K562 (cell line): ENCODE data around the gene TKT. TPM values are rescaled to one million over a fixed set of nuclear protein-coding genes. Genes with fewer than 3 reads are reported as not detected.

ENCODE experiments used
- ATAC-seq: fragments of 200-7000 bp; cut with Tn5 transposase; 3 replicates; pipeline ENCODE4 v1.9.1; 2020; ENCODE audit warnings: moderate library complexity
- BruUV-seq: library from RNA; stranded (reverse); fragments of 400-500 nt; replicated peaks from 2 replicates; lab custom pipeline; 2021; lab: Mats Ljungman, UMichigan
- CTCF ChIA-PET: fragments of 300-600 bp; formaldehyde crosslinking; extraction: SDS; loops from one replicate; lab custom pipeline; 2021; ENCODE audit warnings: low intra/inter-chr PET ratio; lab: Yijun Ruan, JAX
- POLR2A ChIA-PET: fragments of 300-600, 350-650 bp; sonication (Branson Sonifier 250); formaldehyde crosslinking; extraction: SDS; loops from one replicate; lab custom pipeline; 2021; ENCODE audit warnings: antibody characterized with exemption, inconsistent platforms; lab: Yijun Ruan, JAX
- DNase-seq, 4 experiments: peaks; one replicate each; pipeline versions ENCODE4 v3.0.0 to v3.0.0-alpha.2; 2011 to 2018; ENCODE audit warnings: low spot score in 3 of 4, mixed read lengths in 3 of 4; ENCODE audit errors: extremely low read depth in 1 of 4
- FAIRE-seq: peaks from 2 replicates; lab custom pipeline; 2011; peaks lifted over from hg19 to GRCh38; lab: Jason Lieb, UNC
- H2AFZ ChIP-seq: 2 replicates; pipeline ENCODE4 v1.6.0; 2011; ENCODE audit warnings: low read depth, low read length, control low read depth, inconsistent platforms
- H3K27ac ChIP-seq: fragments of 200-600 bp; 3 replicates; pipeline ENCODE4 v1.8.0; 2011; ENCODE audit warnings: low read depth, mild to moderate bottlenecking, control low read depth, inconsistent platforms, low read length, moderate library complexity, mixed read lengths; ENCODE audit errors: extremely low read depth
- H3K27me3 ChIP-seq, 2 experiments: fragments of 300-600 bp in 1 of 2; 2 replicates in 1 of 2; 3 replicates in 1 of 2; pipeline versions ENCODE4 v1.6.0 to v1.8.0; 2011; ENCODE audit warnings: inconsistent platforms in 2 of 2, low read length in 2 of 2, mild to moderate bottlenecking in 1 of 2, mixed read lengths in 1 of 2, moderate library complexity in 1 of 2; ENCODE audit not compliant: control insufficient read depth in 2 of 2, insufficient read depth in 2 of 2
- H3K36me3 ChIP-seq: fragments of 300-600 bp; 3 replicates; pipeline ENCODE4 v1.8.0; 2011; ENCODE audit warnings: mild to moderate bottlenecking, low read length, inconsistent platforms; ENCODE audit not compliant: control insufficient read depth, insufficient read depth
- H3K4me1 ChIP-seq, 2 experiments: fragments of 200-600 bp in 1 of 2; replicated peaks in 1 of 2; 2 replicates in 1 of 2; 3 replicates in 1 of 2; pipeline versions ENCODE4 v1.5.1 to v1.8.0; 2011; ENCODE audit warnings: inconsistent platforms in 2 of 2, low read length in 2 of 2, mild to moderate bottlenecking in 1 of 2, mixed read lengths in 1 of 2, moderate library complexity in 1 of 2; ENCODE audit not compliant: control insufficient read depth in 2 of 2, insufficient read depth in 2 of 2
- H3K4me2 ChIP-seq: 2 replicates; pipeline ENCODE4 v1.6.1; 2011; ENCODE audit warnings: low read length, control low read depth, inconsistent platforms, mixed read lengths; ENCODE audit not compliant: insufficient read depth
- H3K4me3 ChIP-seq: fragments of 200-600 bp; sonication (generic), shearing (Covaris generic); 2 replicates; pipeline ENCODE4 v1.5.1; 2016; ENCODE audit warnings: control low read depth, inconsistent platforms
- H3K79me2 ChIP-seq: fragments of 200-600 bp; 3 replicates; pipeline ENCODE4 v1.8.0; 2011; ENCODE audit warnings: low read length, inconsistent platforms; ENCODE audit not compliant: control insufficient read depth, insufficient read depth
- H3K9ac ChIP-seq, 2 experiments: 2 replicates each; pipeline versions ENCODE4 v1.6.0 to v1.6.1; 2011; ENCODE audit warnings: low read depth in 2 of 2, low read length in 2 of 2, control low read depth in 1 of 2, inconsistent platforms in 1 of 2, mild to moderate bottlenecking in 1 of 2, mixed read lengths in 1 of 2; ENCODE audit not compliant: insufficient read depth in 1 of 2
- H3K9me1 ChIP-seq: one replicate; pipeline ENCODE4 v1.6.0; 2011; ENCODE audit warnings: inconsistent platforms, mild to moderate bottlenecking, low read length, moderate library complexity; ENCODE audit not compliant: control insufficient read depth, insufficient read depth
- H3K9me3 ChIP-seq: replicated peaks from 2 replicates; pipeline ENCODE4 v1.5.1; 2011; ENCODE audit warnings: low read depth, low read length, inconsistent platforms; ENCODE audit not compliant: control insufficient read depth, insufficient read depth
- H4K20me1 ChIP-seq: replicated peaks from 2 replicates; pipeline ENCODE4 v1.6.1; 2011; ENCODE audit warnings: low read length, inconsistent platforms, mixed read lengths; ENCODE audit not compliant: control insufficient read depth, insufficient read depth
- ADNP ChIP-seq: fragments of 200-800 bp; sonication (Bioruptor generic); IDR thresholded peaks from 2 replicates; pipeline ENCODE4 v1.6.1; 2016; ENCODE audit warnings: missing genetic modification characterization, missing compliant biosample characterization
- ARHGAP35 ChIP-seq: fragments of 450-650 bp; IDR thresholded peaks from 2 replicates; pipeline ENCODE4 v1.6.1; 2018; ENCODE audit not compliant: partially characterized antibody
- CBX2 ChIP-seq: fragments of 200-600 bp; sonication (generic); IDR thresholded peaks from one replicate; pipeline ENCODE4 v1.6.1; 2012; ENCODE audit warnings: mild to moderate bottlenecking, low read length, inconsistent platforms; ENCODE audit not compliant: insufficient read depth, poor library complexity, severe bottlenecking
- E2F4 ChIP-seq: sonication (generic); formaldehyde crosslinking; IDR thresholded peaks from 2 replicates; pipeline ENCODE4 v1.8.0; 2022; ENCODE audit warnings: mild to moderate bottlenecking, low read depth, missing genetic modification reagents
- ELF1 ChIP-seq: fragments of 200-800 bp; sonication (Bioruptor generic); IDR thresholded peaks from 2 replicates; pipeline ENCODE4 v1.6.1; 2016; ENCODE audit warnings: missing genetic modification characterization, missing compliant biosample characterization
- EZH2 ChIP-seq: IDR thresholded peaks from 2 replicates; pipeline ENCODE4 v1.6.1; 2012; ENCODE audit warnings: low read depth, mild to moderate bottlenecking, inconsistent platforms, low read length, borderline replicate concordance
- MEIS2 ChIP-seq: fragments of 450-650 bp; IDR thresholded peaks from 2 replicates; pipeline ENCODE4 v1.6.1; 2014; ENCODE audit warnings: mild to moderate bottlenecking; ENCODE audit not compliant: partially characterized antibody
- MTA2 ChIP-seq: fragments of 450-650 bp; IDR thresholded peaks from 2 replicates; pipeline ENCODE4 v1.6.1; 2016; ENCODE audit warnings: low read depth
- PCBP1 ChIP-seq: fragments of 200-400 bp; formaldehyde crosslinking; IDR thresholded peaks from 2 replicates; pipeline ENCODE4 v1.6.1; 2018; ENCODE audit warnings: mild to moderate bottlenecking, low read depth, low read length; ENCODE audit not compliant: poor library complexity, severe bottlenecking
- POU5F1 ChIP-seq: fragments of 150-350 bp; IDR thresholded peaks from 2 replicates; pipeline ENCODE4 v1.6.1; 2014; ENCODE audit warnings: borderline replicate concordance, low read length, low read depth, mild to moderate bottlenecking; ENCODE audit not compliant: partially characterized antibody
- SMARCE1 ChIP-seq: fragments of 450-650 bp; IDR thresholded peaks from 2 replicates; pipeline ENCODE4 v1.7.1; 2016; ENCODE audit warnings: mild to moderate bottlenecking
- WHSC1 ChIP-seq: IDR thresholded peaks from one replicate; pipeline ENCODE4 v1.6.1; 2012; ENCODE audit warnings: low read length, control low read depth, inconsistent platforms
- ZNF124 ChIP-seq: sonication (generic); formaldehyde crosslinking; IDR thresholded peaks from 2 replicates; pipeline ENCODE4 v1.8.1; 2022; ENCODE audit warnings: missing genetic modification reagents
- WGBS: fragments of 100-300 bp; shearing (Covaris generic); methylation state at CpG from one replicate; pipeline ENCODE4 v1.1.6; 2016; ENCODE audit warnings: low coverage, mixed read lengths; ENCODE audit not compliant: insufficient coverage; ENCODE audit errors: missing lambda C conversion rate; 5-methylcytosine and 5-hydroxymethylcytosine counted together
- in situ Hi-C: fragments of 300-500 bp; cut with MboI; formaldehyde crosslinking; loops from 4 replicates; pipeline ENCODE4 v1.15.0; 2018; ENCODE audit warnings: inconsistent platforms, mixed read lengths
- intact Hi-C: fragments of 100-400 bp; cut with micrococcal nuclease; formaldehyde crosslinking; loops from 2 replicates; pipeline ENCODE4 v1.14.2; 2022
- polyA plus RNA-seq, 8 experiments: library from polyadenylated mRNA; depleted of rRNA in 4 of 8; stranded (reverse) in 5 of 8; unstranded in 3 of 8; fragments of >200 nt; fragmentation: Nextera tagmentation in 2 of 8; fragmentation: Illumina TruSeq in 1 of 8; extraction: Ambion mirVana in 2 of 8; extraction: Trizol in 1 of 8; gene quantifications; 2 replicates each; pipeline versions ENCODE4 v1.2.1 to v1.2.3, GENCODE V29; 2011 to 2014; ENCODE audit warnings: inconsistent platforms in 1 of 8, missing spikeins in 1 of 8
- total RNA-seq, 7 experiments: library from RNA; depleted of rRNA in 6 of 7; stranded (reverse); fragments of >200 nt in 6 of 7; fragmentation: Illumina TruSeq in 2 of 7; extraction: Trizol in 2 of 7; gene quantifications; 2 replicates each; pipeline versions ENCODE4 v1.2.1 to v1.2.3, GENCODE V29; 2011 to 2021; ENCODE audit warnings: low replicate concordance in 1 of 7
- TF ChIP-seq, protein P1 (sequence below): fragments of 250-450 bp; sonication (Bioruptor Pico); IDR thresholded peaks from 2 replicates; pipeline ENCODE4 v1.5.0; 2021; ENCODE audit warnings: mild to moderate bottlenecking, moderate library complexity
- TF ChIP-seq, protein P2 (sequence below): fragments of 250-450 bp; sonication (Bioruptor Pico); IDR thresholded peaks from 2 replicates; pipeline ENCODE4 v1.8.0; 2022; ENCODE audit warnings: moderate library complexity, mild to moderate bottlenecking, inconsistent platforms

Gene TKT
- total and polyA plus RNA-seq, 9 of the 15 experiments (the other 6 are each of a cell fraction or from before 2014, with no cell fraction given) = 58.1 to 401 (median 187) TPM

DNA sequence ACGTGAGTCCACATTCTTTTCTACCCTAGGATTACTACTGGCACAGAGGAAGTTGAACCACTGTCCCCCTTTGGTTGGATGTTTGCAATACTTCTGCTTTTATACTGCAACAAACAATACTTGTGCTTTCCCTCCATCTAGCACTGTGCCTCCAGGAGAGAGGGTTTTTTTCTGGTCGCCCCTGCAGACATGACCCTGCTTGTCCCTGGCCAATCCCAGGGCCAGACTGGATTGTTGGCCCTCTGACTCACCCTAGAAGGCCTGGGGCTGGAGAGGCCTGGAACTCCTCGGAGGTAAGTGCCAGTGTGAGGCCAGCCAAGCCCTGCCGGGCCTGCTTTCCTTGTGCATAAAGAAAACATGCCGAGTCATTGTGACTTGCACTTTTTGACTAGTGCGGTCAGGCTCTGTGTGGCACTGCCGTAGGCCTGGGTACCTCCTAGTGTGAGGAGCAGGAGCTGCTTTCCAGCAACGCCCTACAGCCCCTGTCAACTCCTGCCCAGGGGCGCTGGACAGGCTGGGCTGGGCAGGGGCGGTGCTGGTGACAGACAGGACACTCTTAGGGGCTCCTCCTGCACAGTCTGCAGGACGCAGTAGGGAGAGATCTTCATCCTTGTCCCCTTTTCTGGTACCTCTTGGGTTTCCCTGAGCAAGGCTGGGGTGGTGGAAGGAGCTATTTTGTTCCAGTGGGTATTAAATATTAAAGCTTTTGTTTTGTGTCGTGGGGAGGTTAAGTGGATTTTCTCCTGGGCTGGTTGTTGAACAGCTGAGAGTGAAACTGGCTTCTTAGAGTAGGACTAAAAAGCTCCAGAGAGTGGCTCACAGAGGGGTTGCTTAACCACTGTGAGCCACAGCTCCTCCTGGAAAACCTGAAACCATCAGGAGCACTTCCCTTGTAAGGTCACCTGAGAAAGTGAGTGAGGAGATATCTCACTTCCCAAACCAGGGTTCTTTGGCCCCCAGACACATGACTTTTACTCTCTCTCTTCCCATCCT, 14.4 kb upstream of the TKT start:
- WGBS = 6% methylated on average over 11 of the region's 12 CpGs
- Histone ChIP-seq H3K9ac (peak overlapping the region; percentile 69 to 88), H3K4me2 (peak overlapping the region; percentile 71)
- TF ChIP-seq WHSC1 (no peak), EZH2 (no peak), ZNF124 (CRISPR knock-in tag) (no peak), CBX2 (no peak), E2F4 (CRISPR knock-in tag) (no peak), MTA2 (no peak), ADNP (tag) (no peak), PCBP1 (no peak), ELF1 (tag) (no peak), SMARCE1 (peak; percentile 84), ARHGAP35 (no peak), MEIS2 (no peak), POU5F1 (no peak)
- TF ChIP-seq, protein P1, sequence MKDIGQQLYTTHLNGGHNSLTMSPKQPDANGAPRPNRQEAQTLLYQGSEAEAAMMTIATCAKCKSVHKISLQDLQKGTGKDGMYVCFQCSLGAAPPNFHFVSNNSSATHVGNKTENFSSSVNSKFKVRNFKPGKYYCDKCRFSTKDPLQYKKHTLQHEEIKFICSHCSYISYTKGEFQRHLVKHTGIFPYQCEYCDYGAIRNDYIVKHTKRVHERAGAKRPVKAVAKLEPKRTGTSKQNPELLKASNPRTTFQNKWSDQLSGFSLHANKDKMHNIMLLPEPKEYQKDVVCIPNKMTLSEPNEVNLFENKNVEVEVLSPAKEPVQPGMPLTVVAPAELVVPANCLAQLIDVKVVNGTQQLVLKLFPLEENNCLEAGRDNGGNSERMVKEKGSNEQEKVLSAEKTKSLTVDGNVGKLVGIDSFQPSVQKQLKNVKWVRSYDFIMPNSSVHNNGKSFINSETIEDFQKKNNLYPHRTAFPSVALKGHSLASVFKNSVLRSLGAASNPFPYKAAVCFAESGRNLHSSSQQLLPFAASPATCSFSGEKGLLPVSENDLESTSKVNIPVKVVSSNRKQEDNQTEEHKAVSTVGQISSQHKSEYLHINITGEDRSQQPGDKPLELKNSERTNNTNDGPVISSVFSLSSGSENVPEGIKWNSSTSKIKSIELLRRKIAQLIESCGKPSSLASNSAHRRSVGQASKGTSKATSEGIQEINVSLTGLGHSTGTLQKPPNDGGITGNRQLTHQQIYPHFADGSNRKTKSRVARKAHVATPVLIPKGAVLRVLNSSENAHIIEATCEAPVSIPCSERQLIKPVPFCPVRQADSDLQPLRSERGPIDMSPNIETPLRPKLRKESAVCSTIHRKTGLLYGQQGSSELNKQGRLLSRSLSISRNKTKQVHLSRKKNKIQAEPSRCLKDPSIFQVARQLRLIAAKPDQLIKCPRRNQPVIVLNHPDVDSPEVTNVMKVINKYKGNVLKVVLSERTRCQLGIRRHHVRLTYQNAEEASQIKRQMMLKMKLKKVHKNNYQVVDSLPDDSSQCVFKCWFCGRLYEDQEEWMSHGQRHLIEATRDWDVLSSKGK (CRISPR knock-in tag) = no peak
- TF ChIP-seq, protein P2, sequence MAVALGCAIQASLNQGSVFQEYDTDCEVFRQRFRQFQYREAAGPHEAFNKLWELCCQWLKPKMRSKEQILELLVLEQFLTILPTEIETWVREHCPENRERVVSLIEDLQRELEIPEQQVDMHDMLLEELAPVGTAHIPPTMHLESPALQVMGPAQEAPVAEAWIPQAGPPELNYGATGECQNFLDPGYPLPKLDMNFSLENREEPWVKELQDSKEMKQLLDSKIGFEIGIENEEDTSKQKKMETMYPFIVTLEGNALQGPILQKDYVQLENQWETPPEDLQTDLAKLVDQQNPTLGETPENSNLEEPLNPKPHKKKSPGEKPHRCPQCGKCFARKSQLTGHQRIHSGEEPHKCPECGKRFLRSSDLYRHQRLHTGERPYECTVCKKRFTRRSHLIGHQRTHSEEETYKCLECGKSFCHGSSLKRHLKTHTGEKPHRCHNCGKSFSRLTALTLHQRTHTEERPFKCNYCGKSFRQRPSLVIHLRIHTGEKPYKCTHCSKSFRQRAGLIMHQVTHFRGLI (CRISPR knock-in tag) = peak; percentile 55

More for the DNA sequence above, 14.4 kb upstream of the TKT start:
- no peaks in the 10 kb centered on the region for H4K20me1 ChIP-seq
- H3K79me2 ChIP-seq = no peaks in the 10 kb centered on the region
- no TSS peak for BruUV-seq
- H3K27ac ChIP-seq = peak overlapping the region; percentile 93
- intact Hi-C loops = loop anchor here (10.0 kb wide), 1 partner anchor 45 kb away; no protein-coding TSS in a partner anchor
- ChIA-PET POLR2A (interaction anchor here (0.6 to 1.2 kb wide), 7 partner anchors 8 to 363 kb away, joined by 3 to 5 read pairs (median 3); no protein-coding TSS in a partner anchor), CTCF (interaction anchor here (0.7 kb wide), 1 partner anchor 36 kb away, joined by 3 read pairs; no protein-coding TSS in a partner anchor)
- ATAC-seq (peak; percentile 98), DNase-seq (peak; percentile 73 to 94 (median 78)), FAIRE-seq (peak; percentile 98)
- H3K9me1 ChIP-seq = no peaks in the 10 kb centered on the region
- in situ Hi-C loops = no loop called here
- peak overlapping the region; percentile 99 for H2AFZ ChIP-seq
- H3K36me3 ChIP-seq = no peaks in the 10 kb centered on the region
- H3K4me1 ChIP-seq = peaks cover 12 to 19% of the 10 kb centered on the region in 2 experiments
- peak overlapping the region; percentile 12; the same call in 1 of the 2 replicates for H3K4me3 ChIP-seq
- no peaks in the 10 kb centered on the region for H3K9me3 ChIP-seq
- no peaks in the 10 kb centered on the region for H3K27me3 ChIP-seq
